MV-4-11 (cell line): ENCODE results near the gene TMA7.
"Not testable (repeated sequence)": the region's sequence is repeated elsewhere in the genome, so short reads cannot be mapped to it uniquely, and the experiment has no call there.

Experiments used
- DNase-seq: peaks from one replicate; lab custom pipeline; 2025; lab: John Stamatoyannopoulos, UW

TMA7 gene

GRCh38 chr3:48439820-48440589 lies at the start of gene TMA7, which contains the start of gene CCDC51:
TMA7 (plus strand) TSS chr3:48440257; CDS start chr3:48440297, 40 bp downstream.
CCDC51 (minus strand) TSS chr3:48440119; CDS start chr3:48435128, 4,991 bp downstream.
- DNase-seq = peak; percentile 97

DNA sequence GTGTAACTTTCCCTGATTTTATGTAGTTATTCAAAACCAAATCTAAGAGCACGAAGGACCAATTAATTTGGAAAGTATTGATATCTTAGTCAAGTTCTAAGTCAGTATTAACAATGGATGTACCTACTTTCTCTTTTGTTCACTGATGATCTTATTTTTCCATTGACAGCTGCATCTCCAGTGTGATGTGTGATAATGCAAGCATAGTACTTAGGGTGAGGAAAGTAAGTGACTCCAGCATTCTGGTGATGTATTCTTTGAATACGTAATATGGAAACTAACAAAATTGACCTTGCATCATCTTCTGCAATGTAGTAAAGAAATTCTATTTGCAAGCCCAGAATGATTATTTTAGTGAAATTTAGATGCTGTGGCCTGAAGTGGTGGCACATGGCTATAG lies 45.7 kb upstream of the TMA7 start:
- DNase-seq = peak; percentile 12

GRCh38 chr3:48395714-48396113 lies 44.3 kb upstream of the TMA7 start:
- DNase-seq = no peak

GRCh38 chr3:48397767-48398681 lies 42.0 kb upstream of the TMA7 start:
- no peak for DNase-seq

- no peak for DNase-seq
Measured at GRCh38 chr3:48398701-48399386, 41.2 kb upstream of the TMA7 start.

DNA sequence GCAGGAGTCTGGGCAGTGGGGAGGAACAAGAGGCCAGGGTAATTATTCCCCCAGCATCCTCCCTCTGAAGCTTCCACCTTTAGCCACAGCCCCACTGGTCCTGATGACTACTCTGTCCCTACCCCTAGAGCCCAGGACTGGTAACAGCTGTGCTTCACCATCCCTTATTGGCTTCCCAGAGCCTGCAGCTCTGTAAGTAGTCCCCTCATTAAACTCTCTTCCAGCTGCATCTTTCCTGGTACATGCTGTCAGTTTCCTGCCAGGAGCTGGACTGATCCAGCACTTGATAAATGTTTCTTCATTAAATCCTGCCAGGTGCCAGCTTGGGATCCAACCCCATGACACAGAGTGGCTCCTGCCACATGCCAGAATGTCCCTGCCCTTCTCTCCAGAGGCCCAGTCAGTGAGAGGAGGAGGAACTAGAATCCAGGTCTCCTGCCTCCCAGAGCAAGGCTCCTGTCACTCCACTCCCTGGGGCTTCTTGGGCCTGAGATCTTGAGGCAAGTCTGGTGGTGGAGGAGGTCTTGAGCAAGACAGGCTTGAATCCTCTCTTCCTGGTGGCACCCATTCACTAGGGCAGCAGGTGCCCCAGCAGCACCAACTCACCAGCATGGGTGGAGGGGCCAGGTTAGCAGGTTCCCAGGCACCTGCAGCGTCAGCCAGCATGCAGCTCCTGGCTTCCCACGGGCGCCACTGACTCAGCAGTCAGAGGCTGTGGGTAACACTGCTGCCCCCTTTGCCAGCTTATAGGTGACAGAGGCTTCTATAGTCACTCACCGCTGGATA lies 40.5 kb upstream of the TMA7 start:
- no peak for DNase-seq

GRCh38 chr3:48400824-48401433 lies 39.1 kb upstream of the TMA7 start:
- DNase-seq = peak; percentile 32

DNA sequence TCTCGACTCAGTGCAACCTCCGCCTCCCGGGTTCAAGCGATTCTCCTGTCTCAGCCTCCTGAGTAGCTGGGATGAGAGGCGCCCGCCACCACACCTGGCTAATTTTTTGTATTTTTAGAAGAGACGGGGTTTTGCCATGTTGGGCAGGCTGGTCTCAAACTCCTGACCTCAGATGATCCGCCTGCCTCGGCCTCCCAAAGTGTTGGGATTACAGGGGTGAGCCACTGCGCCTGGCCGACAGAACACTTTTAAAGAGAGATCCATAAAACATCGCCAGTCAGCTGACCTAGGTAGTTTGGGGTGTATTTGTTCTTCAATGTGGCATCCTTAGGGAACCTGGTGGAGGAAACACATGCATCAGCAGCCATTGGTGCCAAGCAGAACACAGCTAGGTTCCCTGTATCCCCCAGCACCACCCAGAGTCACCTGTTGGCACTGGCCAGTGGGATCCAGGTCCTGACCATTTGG lies 38.6 kb upstream of the TMA7 start:
- DNase-seq = not testable (repeated sequence)

DNA sequence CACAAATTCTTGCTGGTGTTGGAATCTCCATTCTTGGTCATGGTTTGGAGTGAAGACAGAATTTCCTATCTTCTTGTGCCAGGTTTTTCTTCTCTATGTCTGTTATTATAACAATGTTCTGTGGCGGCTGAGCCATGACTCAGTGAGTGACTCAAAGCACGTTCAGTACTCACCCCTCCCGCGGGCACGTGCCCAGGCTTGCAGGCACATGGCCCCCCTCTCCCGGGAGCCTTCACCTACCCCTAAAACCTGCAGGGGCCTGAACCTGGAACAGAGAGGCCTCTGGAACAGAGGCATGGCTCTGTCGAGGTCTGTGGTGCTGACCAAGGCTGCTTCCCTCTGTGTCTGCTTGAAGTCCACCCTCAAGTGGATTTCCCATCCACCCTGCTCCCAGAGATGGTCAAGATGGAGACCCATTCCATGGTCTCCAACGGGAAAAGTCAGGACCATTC lies 37.8 kb upstream of the TMA7 start:
- DNase-seq = peak; percentile 20

- no peak for DNase-seq
Measured at GRCh38 chr3:48402907-48403306, 37.1 kb upstream of the TMA7 start.

- DNase-seq = no peak
Measured at GRCh38 chr3:48403533-48404439, 36.3 kb upstream of the TMA7 start.

- no peak for DNase-seq
Measured at GRCh38 chr3:48404440-48405342, 35.4 kb upstream of the TMA7 start.

DNA sequence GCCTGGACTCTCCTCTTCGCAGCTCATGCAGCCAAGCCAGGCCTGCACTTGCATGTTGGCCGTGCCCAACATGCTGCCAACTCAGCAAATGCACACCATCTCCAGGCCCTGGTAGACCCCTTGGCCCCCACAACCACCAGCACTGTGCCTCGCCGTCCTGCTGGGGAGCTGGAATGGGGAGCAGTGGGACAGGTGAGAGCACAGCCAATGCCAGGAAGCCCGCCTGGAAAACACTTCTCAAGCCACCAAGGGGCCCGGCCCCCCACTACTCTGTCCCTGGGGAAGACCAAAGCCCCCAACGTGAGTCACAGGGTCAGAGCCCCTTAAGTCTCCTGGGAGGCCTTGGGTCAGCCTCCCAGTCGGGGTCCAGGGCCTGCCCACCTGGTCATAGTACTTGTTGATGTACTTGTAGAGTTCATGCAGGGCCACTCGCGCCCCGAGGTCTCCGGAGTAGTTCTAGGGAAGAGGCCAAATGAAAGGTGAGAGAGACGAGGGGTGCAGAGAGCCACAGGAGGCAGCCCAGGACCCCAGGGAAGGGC lies 34.6 kb upstream of the TMA7 start:
- no peak for DNase-seq

GRCh38 chr3:48405971-48406370 lies 34.1 kb upstream of the TMA7 start:
- DNase-seq = no peak

DNA sequence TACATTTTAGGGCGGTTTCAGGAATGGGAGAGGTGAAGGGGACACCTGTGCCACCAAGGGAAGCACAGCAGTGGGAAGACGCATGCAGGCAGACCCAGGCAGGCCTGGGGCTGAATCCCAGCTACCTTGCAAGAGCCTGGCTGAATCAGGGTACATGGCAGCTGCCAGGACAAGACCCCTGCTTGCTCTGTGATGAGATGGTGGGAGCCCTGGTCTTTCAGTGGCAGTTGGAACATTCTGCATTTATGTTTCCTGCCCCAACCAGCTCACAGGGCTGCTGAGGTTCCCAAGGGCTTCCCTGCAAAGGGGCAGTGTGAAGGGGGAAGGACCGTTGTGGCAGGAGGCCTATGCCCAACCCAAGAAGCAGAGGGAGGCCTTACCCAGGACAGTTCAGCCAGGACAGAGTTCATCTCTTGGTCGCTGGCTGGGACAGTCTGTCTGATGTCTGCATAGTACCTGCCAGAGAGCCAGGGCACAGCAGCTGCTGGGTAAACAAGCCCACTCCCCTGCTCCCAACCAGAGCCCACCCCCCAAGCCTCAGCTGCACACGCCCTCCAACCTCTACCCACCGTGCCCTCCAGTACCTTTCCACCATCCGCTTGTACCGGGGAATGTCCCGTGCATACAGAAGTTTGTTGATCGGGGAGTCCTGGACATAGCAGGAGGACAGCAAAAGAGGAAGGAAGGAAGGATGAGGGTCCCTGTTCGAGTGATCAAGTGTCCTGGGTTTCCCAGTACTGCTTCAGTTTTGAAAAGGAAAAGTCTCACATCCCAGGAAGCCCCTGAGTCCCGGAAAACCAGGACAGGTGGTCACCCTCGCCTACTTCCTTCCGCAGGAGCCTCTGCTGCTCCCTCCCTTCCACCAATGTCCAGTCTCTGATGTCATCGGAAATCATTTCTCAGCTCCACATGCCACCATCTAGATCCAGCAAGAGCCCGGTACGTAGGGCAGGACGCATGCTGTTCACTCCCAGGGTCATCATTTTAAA lies 33.3 kb upstream of the TMA7 start:
- no peak for DNase-seq

DNA sequence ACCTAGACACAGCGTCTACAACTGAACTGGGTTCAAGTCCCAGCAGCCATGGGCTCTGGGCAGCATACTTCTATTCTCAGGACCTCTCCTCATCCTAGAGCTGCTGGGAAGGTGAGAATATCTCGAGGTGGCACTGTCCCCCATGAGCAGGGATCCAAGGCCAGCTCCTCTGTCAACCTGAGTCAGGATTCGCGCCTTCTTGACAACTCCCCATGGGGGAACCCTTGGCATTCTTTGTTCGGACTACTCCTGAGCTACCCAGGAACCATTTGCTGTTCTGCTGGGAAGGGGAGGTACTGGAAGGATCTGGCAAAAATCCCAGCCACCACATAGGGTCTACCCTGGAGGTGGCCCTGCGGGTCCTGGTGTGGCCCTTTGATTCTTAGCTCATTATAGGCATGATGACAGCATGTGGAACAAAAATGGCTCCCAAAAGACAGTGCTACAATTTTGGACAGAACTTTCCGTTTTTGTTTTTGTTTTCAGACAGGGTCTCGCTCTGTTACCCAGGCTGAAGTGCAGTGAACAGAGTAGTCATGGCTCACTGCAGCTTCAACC lies 32.4 kb upstream of the TMA7 start:
- no peak for DNase-seq

GRCh38 chr3:48408823-48409281 lies 31.2 kb upstream of the TMA7 start:
- DNase-seq = no peak
